Calu3 (cell line): ENCODE measurements around the gene TRAPPC5. TPM values are rescaled to one million over a fixed set of nuclear protein-coding genes. Genes with fewer than 3 reads are reported as not detected.

Experiments used
- BruUV-seq: library from RNA; stranded (reverse); fragments of 400-500 nt; replicated peaks from 2 replicates; lab custom pipeline; 2021; lab: Mats Ljungman, UMichigan
- CTCF ChIA-PET: fragments of 300-600 bp; sonication (Branson Sonifier 250); formaldehyde crosslinking; loops from one replicate; lab custom pipeline; 2022; ENCODE audit warnings: antibody characterized with exemption; lab: Charles Lee
- DNase-seq: peaks from one replicate; pipeline ENCODE4 v3.0.0; 2022
- H3K27ac Mint-ChIP-seq: one replicate; pipeline ENCODE4 v1.8.0; 2022; ENCODE audit warnings: mixed read lengths; ENCODE audit not compliant: unreplicated experiment
- H3K27me3 Mint-ChIP-seq: one replicate; pipeline ENCODE4 v1.8.0; 2022; ENCODE audit warnings: mixed read lengths; ENCODE audit not compliant: unreplicated experiment
- H3K36me3 Mint-ChIP-seq: one replicate; pipeline ENCODE4 v1.8.0; 2022; ENCODE audit warnings: mild to moderate bottlenecking, moderate library complexity, mixed read lengths; ENCODE audit not compliant: insufficient read depth, unreplicated experiment
- H3K4me1 Mint-ChIP-seq: one replicate; pipeline ENCODE4 v1.8.0; 2022; ENCODE audit warnings: mild to moderate bottlenecking, low read depth, mixed read lengths; ENCODE audit not compliant: unreplicated experiment
- H3K4me3 Mint-ChIP-seq: one replicate; pipeline ENCODE4 v1.8.0; 2022; ENCODE audit warnings: mild to moderate bottlenecking, low read depth, moderate library complexity, mixed read lengths; ENCODE audit not compliant: unreplicated experiment
- H3K9me3 Mint-ChIP-seq: one replicate; pipeline ENCODE4 v1.8.0; 2022; ENCODE audit warnings: low read depth, mixed read lengths; ENCODE audit not compliant: unreplicated experiment
- intact Hi-C: fragments of 100-400 bp; cut with micrococcal nuclease; formaldehyde crosslinking; loops from one replicate; pipeline ENCODE4 v1.10.0; 2022; ENCODE audit not compliant: unreplicated experiment
- total RNA-seq: library from RNA; stranded (reverse); gene quantifications from 2 replicates; pipeline ENCODE4 v1.2.3, GENCODE V29; 2022
- TF ChIP-seq, protein P1 (sequence below): fragments of 200-600 bp; IDR thresholded peaks from one replicate; pipeline ENCODE4 v1.8.0; 2022; ENCODE audit warnings: antibody characterized with exemption; ENCODE audit not compliant: unreplicated experiment

The TRAPPC5 gene
- total RNA-seq, 1 experiment from 2014 or later = 82.4 TPM

DNA sequence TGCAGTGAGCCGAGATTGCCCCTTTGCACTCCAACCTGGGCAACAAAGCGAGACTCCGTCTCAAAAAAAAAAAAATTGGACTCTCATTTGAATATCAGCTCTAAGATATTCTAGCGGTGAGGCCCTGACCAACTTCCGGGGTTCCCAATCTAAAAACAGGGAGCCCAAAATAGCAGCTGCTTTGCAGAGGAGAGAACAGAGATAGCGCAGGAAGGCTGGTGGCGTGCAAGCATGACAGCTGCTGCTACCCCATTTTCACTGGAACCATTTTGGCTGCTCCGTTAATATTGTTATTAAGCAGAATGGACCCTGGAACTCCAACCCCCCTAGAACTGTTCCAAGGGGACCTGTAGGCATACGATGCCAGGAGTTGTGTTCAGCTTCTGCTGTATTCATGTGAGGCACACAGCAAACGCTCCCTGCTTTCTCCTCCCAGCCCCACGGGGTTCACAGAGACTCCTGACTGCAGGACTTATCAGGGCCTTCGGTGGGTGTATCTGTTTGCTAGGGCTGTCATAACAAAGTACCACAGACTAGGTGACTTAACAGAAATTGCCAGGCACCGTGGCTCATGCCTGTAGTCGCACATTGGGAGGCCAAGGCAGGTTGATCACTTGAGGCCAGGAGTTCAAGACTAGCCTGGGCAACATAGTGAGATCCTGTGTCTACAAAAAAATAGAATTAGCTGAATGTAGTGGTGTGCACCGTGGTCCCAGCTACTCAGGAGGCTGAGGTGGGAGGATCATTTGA, 32.2 kb upstream of the TRAPPC5 start:
- no TSS peak for BruUV-seq
- peaks cover 14% of the 10 kb centered on the region for H3K4me1 Mint-ChIP-seq
- no peaks in the 10 kb centered on the region for H3K27me3 Mint-ChIP-seq
- intact Hi-C loops = no loop called here
- no peak for DNase-seq
- no peaks in the 10 kb centered on the region for H3K9me3 Mint-ChIP-seq
- peaks cover 24% of the 10 kb centered on the region for H3K36me3 Mint-ChIP-seq
- no peak overlapping the region for H3K4me3 Mint-ChIP-seq
- no peak overlapping the region for H3K27ac Mint-ChIP-seq
- CTCF ChIA-PET = interaction anchor here (1.3 kb wide), 1 partner anchor 32 kb away, joined by 6 read pairs; the partner anchor contains the start of gene TRAPPC5
- TF ChIP-seq, protein P1, sequence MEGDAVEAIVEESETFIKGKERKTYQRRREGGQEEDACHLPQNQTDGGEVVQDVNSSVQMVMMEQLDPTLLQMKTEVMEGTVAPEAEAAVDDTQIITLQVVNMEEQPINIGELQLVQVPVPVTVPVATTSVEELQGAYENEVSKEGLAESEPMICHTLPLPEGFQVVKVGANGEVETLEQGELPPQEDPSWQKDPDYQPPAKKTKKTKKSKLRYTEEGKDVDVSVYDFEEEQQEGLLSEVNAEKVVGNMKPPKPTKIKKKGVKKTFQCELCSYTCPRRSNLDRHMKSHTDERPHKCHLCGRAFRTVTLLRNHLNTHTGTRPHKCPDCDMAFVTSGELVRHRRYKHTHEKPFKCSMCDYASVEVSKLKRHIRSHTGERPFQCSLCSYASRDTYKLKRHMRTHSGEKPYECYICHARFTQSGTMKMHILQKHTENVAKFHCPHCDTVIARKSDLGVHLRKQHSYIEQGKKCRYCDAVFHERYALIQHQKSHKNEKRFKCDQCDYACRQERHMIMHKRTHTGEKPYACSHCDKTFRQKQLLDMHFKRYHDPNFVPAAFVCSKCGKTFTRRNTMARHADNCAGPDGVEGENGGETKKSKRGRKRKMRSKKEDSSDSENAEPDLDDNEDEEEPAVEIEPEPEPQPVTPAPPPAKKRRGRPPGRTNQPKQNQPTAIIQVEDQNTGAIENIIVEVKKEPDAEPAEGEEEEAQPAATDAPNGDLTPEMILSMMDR = no peak

- H3K27ac Mint-ChIP-seq = no peak overlapping the region
- H3K27me3 Mint-ChIP-seq = no peaks in the 10 kb centered on the region
- CTCF ChIA-PET = interaction anchor here (1.3 kb wide), 1 partner anchor 31 kb away, joined by 6 read pairs; the partner anchor contains the start of gene TRAPPC5
- no TSS peak for BruUV-seq
- H3K36me3 Mint-ChIP-seq = peaks cover 12% of the 10 kb centered on the region
- H3K4me3 Mint-ChIP-seq = no peak overlapping the region
- H3K9me3 Mint-ChIP-seq = no peaks in the 10 kb centered on the region
- H3K4me1 Mint-ChIP-seq = peaks cover 14% of the 10 kb centered on the region
- DNase-seq = no peak
- TF ChIP-seq, protein P1 = no peak
- intact Hi-C loops = no loop called here
These were observed 30.5 kb upstream of the TRAPPC5 start for GRCh38 chr19:7650148-7650547.

DNA sequence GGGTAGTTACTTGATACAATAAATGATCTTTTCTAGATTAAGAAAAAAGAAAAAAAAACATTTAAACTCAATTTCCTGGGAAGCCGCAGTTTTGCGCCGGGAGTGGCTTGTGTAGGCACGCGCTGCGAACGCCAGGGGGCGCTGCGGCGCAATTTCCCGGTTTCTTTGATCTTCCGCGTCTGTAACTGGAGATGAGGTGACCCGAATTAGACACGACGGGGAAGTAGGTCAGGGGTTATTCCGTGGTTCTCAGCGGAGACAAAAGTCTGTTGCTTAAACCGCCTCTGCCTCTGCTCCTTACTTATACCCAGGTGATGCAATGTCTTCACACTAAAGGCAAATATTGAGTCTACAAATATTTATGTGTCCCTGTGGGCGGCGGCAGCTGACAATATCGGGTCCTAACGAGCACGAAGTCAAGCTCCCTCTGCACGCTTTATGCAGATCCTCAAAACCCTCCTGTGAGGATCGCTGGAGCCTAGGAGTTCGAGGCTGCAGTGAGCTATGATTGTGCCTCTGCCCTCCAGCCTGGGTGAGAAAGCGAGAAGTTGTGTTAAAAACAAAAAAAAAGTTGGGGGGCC, 28.5 kb upstream of the TRAPPC5 start:
- peaks cover 12% of the 10 kb centered on the region for H3K36me3 Mint-ChIP-seq
- H3K4me3 Mint-ChIP-seq = peak overlapping the region; percentile 24
- intact Hi-C loops = no loop called here
- no peaks in the 10 kb centered on the region for H3K9me3 Mint-ChIP-seq
- H3K27ac Mint-ChIP-seq = peak overlapping the region; percentile 63
- peak; percentile 83 for DNase-seq
- no TSS peak for BruUV-seq
- CTCF ChIA-PET = interaction anchor here (0.5 to 1.1 kb wide), 5 partner anchors 30 to 298 kb away, joined by 3 to 4 read pairs (median 3); no protein-coding TSS in a partner anchor
- TF ChIP-seq, protein P1 = peak; percentile 81
- H3K4me1 Mint-ChIP-seq = peaks cover 14% of the 10 kb centered on the region
- no peaks in the 10 kb centered on the region for H3K27me3 Mint-ChIP-seq

GRCh38 chr19:7654401-7654800, 26.2 kb upstream of the TRAPPC5 start:
- Mint-ChIP-seq H3K36me3 (peaks cover 12% of the 10 kb centered on the region), H3K27me3 (no peaks in the 10 kb centered on the region), H3K27ac (no peak overlapping the region), H3K4me3 (no peak overlapping the region), H3K4me1 (peaks cover 14% of the 10 kb centered on the region), H3K9me3 (no peaks in the 10 kb centered on the region)
- DNase-seq = no peak
- BruUV-seq = no TSS peak
- TF ChIP-seq, protein P1 = no peak
- CTCF ChIA-PET = no interaction called here
- intact Hi-C loops = no loop called here
